ENCODE results near the gene PCBP3. TPM values are rescaled to one million over a fixed set of nuclear protein-coding genes. Genes with fewer than 3 reads are reported as not detected.

The PCBP3 gene
- total RNA-seq, 1 donor from 2014 or later: 5.0 TPM

DNA sequence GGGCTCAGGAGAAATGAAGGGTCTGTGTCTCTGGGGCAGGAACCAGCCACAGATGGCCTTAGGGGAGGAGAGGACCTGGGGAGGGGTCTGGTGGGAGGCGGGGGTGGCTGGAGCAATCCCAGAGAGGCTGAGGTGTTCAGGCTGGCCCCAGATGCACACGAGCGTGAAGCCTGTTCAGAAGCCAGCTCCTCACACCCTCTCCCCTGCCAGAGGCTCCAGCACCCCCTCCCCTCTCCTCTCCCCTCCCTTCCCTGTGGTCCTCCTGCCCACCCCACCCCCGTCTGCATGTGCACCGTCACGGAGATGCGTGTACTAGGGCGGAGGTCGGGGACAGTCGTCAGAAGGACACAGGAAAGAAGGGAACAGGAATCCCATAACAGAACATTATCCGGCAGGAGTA lies 223.0 kb downstream of the PCBP3 start:
- Mint-ChIP-seq H3K9me3 (no peaks in the 10 kb centered on the region), H3K27ac (no peak overlapping the region), H3K4me3 (no peak overlapping the region), H3K36me3 (no peaks in the 10 kb centered on the region), H3K27me3 (ENCODE audit: low read depth) (peaks cover 21% of the 10 kb centered on the region), H3K4me1 (peaks cover 6% of the 10 kb centered on the region)
- TF ChIP-seq, protein P1, sequence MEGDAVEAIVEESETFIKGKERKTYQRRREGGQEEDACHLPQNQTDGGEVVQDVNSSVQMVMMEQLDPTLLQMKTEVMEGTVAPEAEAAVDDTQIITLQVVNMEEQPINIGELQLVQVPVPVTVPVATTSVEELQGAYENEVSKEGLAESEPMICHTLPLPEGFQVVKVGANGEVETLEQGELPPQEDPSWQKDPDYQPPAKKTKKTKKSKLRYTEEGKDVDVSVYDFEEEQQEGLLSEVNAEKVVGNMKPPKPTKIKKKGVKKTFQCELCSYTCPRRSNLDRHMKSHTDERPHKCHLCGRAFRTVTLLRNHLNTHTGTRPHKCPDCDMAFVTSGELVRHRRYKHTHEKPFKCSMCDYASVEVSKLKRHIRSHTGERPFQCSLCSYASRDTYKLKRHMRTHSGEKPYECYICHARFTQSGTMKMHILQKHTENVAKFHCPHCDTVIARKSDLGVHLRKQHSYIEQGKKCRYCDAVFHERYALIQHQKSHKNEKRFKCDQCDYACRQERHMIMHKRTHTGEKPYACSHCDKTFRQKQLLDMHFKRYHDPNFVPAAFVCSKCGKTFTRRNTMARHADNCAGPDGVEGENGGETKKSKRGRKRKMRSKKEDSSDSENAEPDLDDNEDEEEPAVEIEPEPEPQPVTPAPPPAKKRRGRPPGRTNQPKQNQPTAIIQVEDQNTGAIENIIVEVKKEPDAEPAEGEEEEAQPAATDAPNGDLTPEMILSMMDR (IDR thresholded peaks at IDR 0.05; ENCODE audit: unreplicated experiment): no peak
- no peak for DNase-seq (ENCODE audit: low spot score in 2 of 2, unreplicated experiment in 2 of 2)

DNA sequence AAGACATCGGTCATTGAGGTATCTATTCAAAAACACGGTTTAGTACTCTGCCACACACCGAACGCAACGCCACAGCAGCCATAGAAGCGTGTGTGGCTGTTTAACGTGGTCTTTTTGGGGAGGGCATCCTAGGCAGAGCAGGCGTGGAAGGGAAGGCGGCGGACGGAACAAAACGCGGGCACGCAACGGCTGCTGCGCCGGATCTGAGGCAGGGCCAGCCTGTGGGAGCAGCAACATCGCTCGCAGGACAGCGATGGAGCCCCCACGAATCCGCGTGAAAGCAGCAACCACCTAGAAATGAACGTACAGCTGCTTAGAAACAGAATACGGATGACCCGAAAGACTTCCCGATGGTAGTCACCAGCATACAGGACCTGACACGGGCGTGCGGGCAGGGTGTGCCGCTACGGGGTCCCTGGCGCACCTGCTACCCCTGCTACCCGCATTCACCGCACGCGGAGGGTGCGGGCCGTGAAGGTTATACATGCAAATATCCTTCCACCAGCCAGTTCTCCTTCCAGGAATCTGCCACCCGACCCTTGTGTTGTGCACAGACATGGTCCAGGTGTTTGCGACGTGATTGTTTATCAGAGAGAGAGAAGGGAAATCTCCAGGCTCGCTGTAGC lies 223.6 kb downstream of the PCBP3 start:
- Mint-ChIP-seq H3K36me3 (no peaks in the 10 kb centered on the region), H3K4me1 (peaks cover 6% of the 10 kb centered on the region), H3K9me3 (no peaks in the 10 kb centered on the region), H3K27me3 (ENCODE audit: low read depth) (peaks cover 26% of the 10 kb centered on the region), H3K27ac (no peak overlapping the region), H3K4me3 (no peak overlapping the region)
- DNase-seq (ENCODE audit: low spot score in 2 of 2, unreplicated experiment in 2 of 2): no peak
- TF ChIP-seq, protein P1 (IDR thresholded peaks at IDR 0.05; ENCODE audit: unreplicated experiment): no peak

DNA sequence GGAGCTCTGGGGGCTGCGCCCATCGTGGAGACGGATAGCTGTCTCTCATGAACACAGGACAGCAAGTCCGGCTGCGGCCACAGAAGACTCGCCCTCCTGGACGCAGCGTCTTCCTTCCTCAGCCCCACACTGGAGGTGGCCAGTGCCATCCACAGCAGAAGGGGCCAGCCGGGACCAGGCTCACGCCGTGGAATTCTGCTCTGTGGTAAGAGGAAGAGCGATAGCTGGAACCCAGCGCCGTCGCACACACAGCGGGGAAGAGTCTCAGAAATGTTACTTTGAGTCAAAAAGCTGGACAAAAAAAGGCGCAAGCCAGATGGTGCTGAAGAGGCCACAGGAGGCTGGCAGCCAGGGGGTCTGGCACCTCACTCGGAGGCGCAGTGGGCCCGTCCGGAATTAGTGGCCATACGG lies 224.2 kb downstream of the PCBP3 start:
- TF ChIP-seq, protein P1 (IDR thresholded peaks at IDR 0.05; ENCODE audit: unreplicated experiment): no peak
- H3K36me3 Mint-ChIP-seq: no peaks in the 10 kb centered on the region
- H3K4me3 Mint-ChIP-seq: no peak overlapping the region
- H3K27ac Mint-ChIP-seq: no peak overlapping the region
- peaks cover 31% of the 10 kb centered on the region for H3K27me3 Mint-ChIP-seq (ENCODE audit: low read depth)
- no peak for DNase-seq (ENCODE audit: low spot score in 2 of 2, unreplicated experiment in 2 of 2)
- no peaks in the 10 kb centered on the region for H3K9me3 Mint-ChIP-seq
- peaks cover 6% of the 10 kb centered on the region for H3K4me1 Mint-ChIP-seq

DNA sequence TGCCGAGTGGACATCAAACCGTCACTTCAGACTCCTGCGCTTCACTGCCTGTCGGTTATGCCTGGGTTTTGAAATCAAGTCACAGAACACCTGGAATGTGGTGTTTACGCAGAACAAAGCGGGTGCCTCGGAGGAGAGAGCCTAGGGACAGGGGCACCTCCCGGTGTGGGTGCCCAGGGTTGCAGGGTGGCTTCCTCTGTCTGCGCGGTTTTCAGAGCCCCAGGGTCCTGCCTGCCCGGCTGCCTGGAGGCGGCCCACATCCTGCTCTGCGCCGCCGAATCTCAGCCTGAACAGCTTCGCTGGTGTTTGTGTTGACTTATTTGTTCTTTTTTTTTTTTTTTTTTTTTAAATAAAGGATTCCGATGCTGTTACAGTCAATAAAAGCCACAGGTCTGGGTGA lies 224.6 kb downstream of the PCBP3 start:
- Mint-ChIP-seq H3K4me1 (peaks cover 6% of the 10 kb centered on the region), H3K27me3 (ENCODE audit: low read depth) (peaks cover 31% of the 10 kb centered on the region), H3K9me3 (no peaks in the 10 kb centered on the region), H3K36me3 (no peaks in the 10 kb centered on the region), H3K4me3 (no peak overlapping the region), H3K27ac (no peak overlapping the region)
- no peak for DNase-seq (ENCODE audit: low spot score in 2 of 2, unreplicated experiment in 2 of 2)
- TF ChIP-seq, protein P1 (IDR thresholded peaks at IDR 0.05; ENCODE audit: unreplicated experiment): no peak

DNA sequence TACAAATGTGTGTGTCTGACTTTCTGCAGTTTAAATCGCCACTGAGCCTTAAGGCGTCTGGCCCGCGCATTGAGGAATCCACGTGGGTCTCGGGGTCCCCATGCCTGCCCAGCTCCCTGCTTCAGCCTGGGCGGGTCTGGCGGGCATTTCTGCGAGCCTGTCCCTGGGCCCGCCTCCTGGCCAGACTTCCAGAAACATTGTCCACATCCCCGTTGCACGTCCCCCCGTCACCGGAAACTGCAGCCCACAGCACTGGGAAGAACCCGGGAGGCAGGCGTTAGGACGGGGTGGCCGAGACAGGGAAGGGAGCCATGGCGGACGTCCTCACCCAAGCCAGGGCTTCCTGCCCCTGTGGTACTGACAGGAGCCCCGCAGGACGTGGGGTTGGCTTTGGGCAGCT lies 225.0 kb downstream of the PCBP3 start:
- peaks cover 31% of the 10 kb centered on the region for H3K27me3 Mint-ChIP-seq (ENCODE audit: low read depth)
- TF ChIP-seq, protein P1 (IDR thresholded peaks at IDR 0.05; ENCODE audit: unreplicated experiment): no peak
- no peaks in the 10 kb centered on the region for H3K36me3 Mint-ChIP-seq
- DNase-seq (ENCODE audit: low spot score in 2 of 2, unreplicated experiment in 2 of 2): no peak
- peaks cover 6% of the 10 kb centered on the region for H3K4me1 Mint-ChIP-seq
- H3K27ac Mint-ChIP-seq: no peak overlapping the region
- no peak overlapping the region for H3K4me3 Mint-ChIP-seq
- no peaks in the 10 kb centered on the region for H3K9me3 Mint-ChIP-seq

All from mesothelial cell of epicardium (in vitro differentiated cells).